Measurements from ENCODE around the gene EIPR1. TPM values are rescaled to one million over a fixed set of nuclear protein-coding genes. Genes with fewer than 3 reads are reported as not detected.
"Not testable (repeated sequence)": the region's sequence is repeated elsewhere in the genome, so short reads cannot be mapped to it uniquely, and the experiment has no call there.

EIPR1 gene
- total and polyA plus RNA-seq, 9 donors: 6.6 to 16.6 (median 8.9) TPM

- no peak overlapping the region for H3K27ac ChIP-seq
- peak in 2 of 5 donors; percentile 4 to 7 for DNase-seq
- no peaks in the 10 kb centered on the region for H3K9me3 ChIP-seq
- no peaks in the 10 kb centered on the region for H3K4me1 ChIP-seq (ENCODE audit: insufficient read depth)
- H3K36me3 ChIP-seq: no peaks in the 10 kb centered on the region
- 82 to 89% (median 87%) methylated on average over 20 of the region's 20 CpGs for WGBS, 3 donors
- no peaks in the 10 kb centered on the region for H3K27me3 ChIP-seq
- H3K4me3 ChIP-seq: no peak overlapping the region
- no peak for TF ChIP-seq EP300 (IDR thresholded peaks at IDR 0.05)
- TF ChIP-seq POLR2A (IDR thresholded peaks at IDR 0.05): no peak
- no peak for TF ChIP-seq CTCF (IDR thresholded peaks at IDR 0.05)
- intact Hi-C loops (cut with DNase I): no loop called here
These were observed 89.0 kb downstream of the EIPR1 start for GRCh38 chr2:3288470-3289170.

GRCh38 chr2:3287896-3288295, 89.7 kb downstream of the EIPR1 start:
- Histone ChIP-seq H3K4me3 (no peak overlapping the region), H3K9me3 (no peaks in the 10 kb centered on the region), H3K27ac (no peak overlapping the region), H3K4me1 (ENCODE audit: insufficient read depth) (no peaks in the 10 kb centered on the region), H3K36me3 (no peaks in the 10 kb centered on the region), H3K27me3 (no peaks in the 10 kb centered on the region)
- no peak for TF ChIP-seq EP300 (IDR thresholded peaks at IDR 0.05)
- no peak for TF ChIP-seq CTCF (IDR thresholded peaks at IDR 0.05)
- TF ChIP-seq POLR2A (IDR thresholded peaks at IDR 0.05): no peak
- intact Hi-C loops (cut with DNase I): no loop called here
- 88 to 93% (median 90%) methylated on average over 13 of the region's 13 CpGs for WGBS, 3 donors
- peak in 2 of 5 donors; percentile 2 to 12 for DNase-seq

- H3K4me1 ChIP-seq (ENCODE audit: insufficient read depth); H3K4me3 ChIP-seq; H3K27me3 ChIP-seq; H3K9me3 ChIP-seq; H3K27ac ChIP-seq; H3K36me3 ChIP-seq; intact Hi-C loops (cut with DNase I): not testable (repeated sequence)
- 87 to 91% (median 89%) methylated on average over 17 of the region's 17 CpGs for WGBS, 3 donors
- peak in 1 of 5 donors; percentile 16 for DNase-seq
These were observed 91.0 kb downstream of the EIPR1 start for GRCh38 chr2:3286646-3287036.

GRCh38 chr2:3285901-3286645, 91.5 kb downstream of the EIPR1 start:
- Histone ChIP-seq H3K4me3 (no peak overlapping the region), H3K9me3 (no peaks in the 10 kb centered on the region), H3K4me1 (ENCODE audit: insufficient read depth) (peaks cover 4% of the 10 kb centered on the region), H3K27me3 (no peaks in the 10 kb centered on the region), H3K27ac (no peak overlapping the region), H3K36me3 (no peaks in the 10 kb centered on the region)
- TF ChIP-seq EP300 (IDR thresholded peaks at IDR 0.05) (no peak), POLR2A (IDR thresholded peaks at IDR 0.05) (no peak), CTCF (IDR thresholded peaks at IDR 0.05) (no peak)
- DNase-seq: peak in 2 of 5 donors; percentile 10 to 18
- intact Hi-C loops (cut with DNase I): no loop called here
- WGBS, 3 donors: 90 to 95% (median 92%) methylated on average over 21 of the region's 21 CpGs

All from ovary (tissue), 9 donors.